ENCODE data around the gene DCAF11.

DCAF11 gene

GRCh38 chr14:24081739-24082211, 32.8 kb upstream of the DCAF11 start:
- Histone ChIP-seq H3K4me3 (ENCODE audit: low read length) (peak overlapping the region; percentile 78; the same call in 1 of the 2 replicates), H3K36me3 (ENCODE audit: insufficient read depth, low read depth, low read length) (no peaks in the 10 kb centered on the region), H3K27ac (ENCODE audit: low read length) (no peak overlapping the region), H3K27me3 (ENCODE audit: insufficient read depth, low read length) (peaks cover 44% of the 10 kb centered on the region), H3K9me3 (ENCODE audit: insufficient read depth, low read depth, low read length) (no peaks in the 10 kb centered on the region), H3K9ac (ENCODE audit: low read depth, low read length) (peak overlapping the region; percentile 63; the same call in 1 of the 2 replicates), H3K4me1 (ENCODE audit: insufficient read depth, low read length) (peaks cover 14% of the 10 kb centered on the region; the same call in 1 of the 2 replicates)

DNA sequence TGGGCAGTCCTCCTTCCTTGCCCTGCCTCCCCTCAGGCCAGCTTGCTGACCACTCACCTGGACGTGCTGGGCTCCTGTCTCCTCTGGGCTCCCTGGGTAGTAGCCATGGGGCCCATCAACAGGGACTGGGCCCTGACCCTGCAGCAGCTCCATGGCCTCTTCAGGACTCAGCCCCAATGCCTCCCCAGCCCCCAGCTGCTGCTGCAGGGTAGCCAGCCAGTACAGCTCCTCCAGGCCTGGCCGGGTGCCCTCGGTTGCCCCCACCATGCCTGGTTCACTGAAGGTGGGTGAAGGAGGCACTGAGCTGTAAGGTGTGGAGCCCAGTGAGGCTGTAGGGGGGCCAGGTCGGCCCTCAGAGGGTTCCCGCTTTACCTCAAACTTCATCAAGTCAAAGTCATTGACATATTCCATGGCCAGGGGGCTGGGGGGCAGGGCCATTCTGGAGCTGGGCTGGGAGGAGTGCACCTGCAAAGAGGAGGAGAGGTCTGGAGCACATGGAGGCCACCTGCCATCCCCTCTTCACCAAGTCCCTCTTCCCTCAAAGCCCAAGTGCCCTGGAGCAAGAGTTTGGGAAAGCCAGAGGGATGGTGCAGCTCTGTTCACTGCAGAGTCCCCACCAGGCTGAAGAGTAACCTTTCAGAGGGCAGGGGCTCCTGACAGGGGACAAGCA, 32.0 kb upstream of the DCAF11 start:
- Histone ChIP-seq H3K27me3 (ENCODE audit: insufficient read depth, low read length) (peaks cover 44% of the 10 kb centered on the region), H3K4me3 (ENCODE audit: low read length) (no peak overlapping the region), H3K27ac (ENCODE audit: low read length) (no peak overlapping the region), H3K9ac (ENCODE audit: low read depth, low read length) (no peak overlapping the region; the same call in 1 of the 2 replicates), H3K9me3 (ENCODE audit: insufficient read depth, low read depth, low read length) (no peaks in the 10 kb centered on the region), H3K36me3 (ENCODE audit: insufficient read depth, low read depth, low read length) (no peaks in the 10 kb centered on the region), H3K4me1 (ENCODE audit: insufficient read depth, low read length) (peaks cover 14% of the 10 kb centered on the region; the same call in 1 of the 2 replicates)

DNA sequence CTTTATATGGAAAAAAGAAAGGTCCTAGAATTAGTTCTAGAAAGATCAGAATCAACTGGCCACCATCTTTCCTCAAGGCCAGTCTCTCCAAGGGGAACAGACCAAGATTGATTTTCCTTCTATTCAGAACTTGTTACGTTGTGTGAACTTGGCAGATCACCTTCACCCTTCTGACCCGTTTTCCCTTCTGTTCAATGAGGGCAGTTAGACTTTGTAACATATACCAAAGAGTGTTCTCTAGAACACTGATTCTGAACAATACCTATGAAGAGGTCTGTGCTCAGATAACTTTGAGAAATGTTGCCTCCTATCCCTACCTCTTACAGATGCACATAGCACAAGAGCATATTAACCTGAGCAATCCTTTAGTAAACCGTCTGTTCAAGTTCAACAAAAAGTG, 31.1 kb upstream of the DCAF11 start:
- Histone ChIP-seq H3K36me3 (ENCODE audit: insufficient read depth, low read depth, low read length) (no peaks in the 10 kb centered on the region), H3K27me3 (ENCODE audit: insufficient read depth, low read length) (peaks cover 44% of the 10 kb centered on the region), H3K4me1 (ENCODE audit: insufficient read depth, low read length) (peaks cover 14% of the 10 kb centered on the region; the same call in 1 of the 2 replicates)

DNA sequence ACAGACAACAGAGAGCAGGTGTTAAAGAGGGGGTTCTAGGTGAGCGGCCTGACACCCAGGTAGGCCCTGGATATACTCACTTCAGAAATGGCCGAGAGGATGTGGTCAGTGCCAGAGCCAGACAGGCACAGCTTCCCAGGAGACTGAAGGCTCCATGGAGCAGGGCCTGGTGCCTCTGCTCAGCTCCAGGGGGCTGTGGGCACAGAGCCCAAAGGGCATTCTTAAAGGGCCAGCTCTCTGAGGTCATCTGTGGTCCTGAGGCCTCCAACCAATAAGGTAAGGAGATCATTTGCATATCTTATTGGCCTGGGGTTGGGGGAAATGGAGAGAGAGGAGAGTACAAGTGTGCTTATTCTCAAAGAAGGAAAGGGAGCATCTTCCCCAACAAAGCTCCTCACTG, 30.1 kb upstream of the DCAF11 start:
- no peak overlapping the region for H3K9ac ChIP-seq (ENCODE audit: low read depth, low read length)
- H3K27me3 ChIP-seq (ENCODE audit: insufficient read depth, low read length): peaks cover 44% of the 10 kb centered on the region
- H3K27ac ChIP-seq (ENCODE audit: low read length): no peak overlapping the region
- H3K36me3 ChIP-seq (ENCODE audit: insufficient read depth, low read depth, low read length): no peaks in the 10 kb centered on the region
- no peaks in the 10 kb centered on the region for H3K9me3 ChIP-seq (ENCODE audit: insufficient read depth, low read depth, low read length)
- H3K4me1 ChIP-seq (ENCODE audit: insufficient read depth, low read length): peaks cover 14% of the 10 kb centered on the region; the same call in 1 of the 2 replicates
- no peak overlapping the region for H3K4me3 ChIP-seq (ENCODE audit: low read length)

More for the DNA sequence above, 31.1 kb upstream of the DCAF11 start:
- H3K9ac ChIP-seq (ENCODE audit: low read depth, low read length): no peak overlapping the region
- no peaks in the 10 kb centered on the region for H3K9me3 ChIP-seq (ENCODE audit: insufficient read depth, low read depth, low read length)
- no peak overlapping the region for H3K4me3 ChIP-seq (ENCODE audit: low read length)
- H3K27ac ChIP-seq (ENCODE audit: low read length): no peak overlapping the region

- H3K27ac ChIP-seq (ENCODE audit: low read length): no peak overlapping the region
- no peak overlapping the region for H3K9ac ChIP-seq (ENCODE audit: low read depth, low read length)
- H3K9me3 ChIP-seq (ENCODE audit: insufficient read depth, low read depth, low read length): no peaks in the 10 kb centered on the region
- peaks cover 9% of the 10 kb centered on the region; the same call in 1 of the 2 replicates for H3K4me1 ChIP-seq (ENCODE audit: insufficient read depth, low read length)
- H3K27me3 ChIP-seq (ENCODE audit: insufficient read depth, low read length): peaks cover 37% of the 10 kb centered on the region
- H3K4me3 ChIP-seq (ENCODE audit: low read length): no peak overlapping the region
- H3K36me3 ChIP-seq (ENCODE audit: insufficient read depth, low read depth, low read length): no peaks in the 10 kb centered on the region
Observed at GRCh38 chr14:24085215-24085614, 29.4 kb upstream of the DCAF11 start.

DNA sequence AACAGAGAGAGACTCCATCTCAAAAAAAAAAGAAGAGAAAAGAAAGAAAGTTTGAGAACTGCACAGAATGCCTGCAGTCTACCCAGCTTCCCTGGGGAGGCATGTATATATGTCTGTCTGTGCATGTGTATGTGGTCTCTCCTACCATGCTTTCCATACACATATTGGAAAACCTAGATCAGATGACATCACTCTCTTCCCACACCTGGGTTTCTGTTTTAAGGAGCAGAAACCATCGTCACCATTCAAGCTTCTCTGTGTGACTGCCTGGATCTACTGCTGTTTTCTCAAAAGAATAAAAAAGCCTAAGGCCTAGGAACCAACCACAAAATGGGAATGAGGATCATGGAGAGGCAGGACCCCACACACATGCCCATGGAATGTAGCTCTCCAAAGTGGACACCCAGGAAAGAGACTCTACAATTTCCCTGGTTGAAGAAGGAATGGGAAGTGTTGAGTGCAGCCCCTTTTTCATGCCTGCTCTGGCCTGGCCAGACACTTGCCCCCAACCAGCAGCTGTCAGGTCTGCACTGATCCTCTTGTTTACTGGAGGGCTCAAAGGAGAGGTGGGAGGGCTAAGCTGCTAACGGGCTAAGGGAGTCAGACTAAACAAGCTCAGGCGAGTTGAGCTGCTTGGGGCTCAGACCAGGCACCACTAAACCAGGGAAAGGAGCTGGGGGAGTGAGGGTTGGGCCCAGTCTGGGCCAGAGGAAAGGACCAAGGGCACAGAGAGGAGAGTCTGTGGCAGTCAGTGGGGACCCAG, 28.2 kb upstream of the DCAF11 start:
- Histone ChIP-seq H3K27ac (ENCODE audit: low read length) (no peak overlapping the region), H3K36me3 (ENCODE audit: insufficient read depth, low read depth, low read length) (no peaks in the 10 kb centered on the region), H3K9me3 (ENCODE audit: insufficient read depth, low read depth, low read length) (no peaks in the 10 kb centered on the region)

GRCh38 chr14:24087004-24087403, 27.6 kb upstream of the DCAF11 start:
- H3K4me3 ChIP-seq (ENCODE audit: low read length): no peak overlapping the region
- peaks cover 22% of the 10 kb centered on the region for H3K27me3 ChIP-seq (ENCODE audit: insufficient read depth, low read length)
- H3K4me1 ChIP-seq (ENCODE audit: insufficient read depth, low read length): peaks cover 2% of the 10 kb centered on the region; the same call in 1 of the 2 replicates
- H3K9me3 ChIP-seq (ENCODE audit: insufficient read depth, low read depth, low read length): no peaks in the 10 kb centered on the region
- H3K36me3 ChIP-seq (ENCODE audit: insufficient read depth, low read depth, low read length): no peaks in the 10 kb centered on the region
- H3K9ac ChIP-seq (ENCODE audit: low read depth, low read length): no peak overlapping the region
- H3K27ac ChIP-seq (ENCODE audit: low read length): no peak overlapping the region

More for the DNA sequence above, 28.2 kb upstream of the DCAF11 start:
- H3K27me3 ChIP-seq (ENCODE audit: insufficient read depth, low read length): peaks cover 27% of the 10 kb centered on the region
- H3K9ac ChIP-seq (ENCODE audit: low read depth, low read length): no peak overlapping the region
- no peak overlapping the region for H3K4me3 ChIP-seq (ENCODE audit: low read length)
- peaks cover 3% of the 10 kb centered on the region; the same call in 1 of the 2 replicates for H3K4me1 ChIP-seq (ENCODE audit: insufficient read depth, low read length)

GRCh38 chr14:24088095-24088494, 26.5 kb upstream of the DCAF11 start:
- no peaks in the 10 kb centered on the region for H3K36me3 ChIP-seq (ENCODE audit: insufficient read depth, low read depth, low read length)
- H3K27me3 ChIP-seq (ENCODE audit: insufficient read depth, low read length): peaks cover 19% of the 10 kb centered on the region
- no peaks in the 10 kb centered on the region; the same call in 1 of the 2 replicates for H3K4me1 ChIP-seq (ENCODE audit: insufficient read depth, low read length)
- H3K9me3 ChIP-seq (ENCODE audit: insufficient read depth, low read depth, low read length): no peaks in the 10 kb centered on the region
- no peak overlapping the region for H3K4me3 ChIP-seq (ENCODE audit: low read length)
- no peak overlapping the region for H3K9ac ChIP-seq (ENCODE audit: low read depth, low read length)
- no peak overlapping the region for H3K27ac ChIP-seq (ENCODE audit: low read length)

GRCh38 chr14:24089890-24090289, 24.7 kb upstream of the DCAF11 start:
- Histone ChIP-seq H3K4me3 (ENCODE audit: low read length) (no peak overlapping the region), H3K36me3 (ENCODE audit: insufficient read depth, low read depth, low read length) (no peaks in the 10 kb centered on the region), H3K9me3 (ENCODE audit: insufficient read depth, low read depth, low read length) (no peaks in the 10 kb centered on the region), H3K9ac (ENCODE audit: low read depth, low read length) (no peak overlapping the region), H3K4me1 (ENCODE audit: insufficient read depth, low read length) (peaks cover 3% of the 10 kb centered on the region; the same call in 1 of the 2 replicates), H3K27ac (ENCODE audit: low read length) (no peak overlapping the region), H3K27me3 (ENCODE audit: insufficient read depth, low read length) (peaks cover 8% of the 10 kb centered on the region)

DNA sequence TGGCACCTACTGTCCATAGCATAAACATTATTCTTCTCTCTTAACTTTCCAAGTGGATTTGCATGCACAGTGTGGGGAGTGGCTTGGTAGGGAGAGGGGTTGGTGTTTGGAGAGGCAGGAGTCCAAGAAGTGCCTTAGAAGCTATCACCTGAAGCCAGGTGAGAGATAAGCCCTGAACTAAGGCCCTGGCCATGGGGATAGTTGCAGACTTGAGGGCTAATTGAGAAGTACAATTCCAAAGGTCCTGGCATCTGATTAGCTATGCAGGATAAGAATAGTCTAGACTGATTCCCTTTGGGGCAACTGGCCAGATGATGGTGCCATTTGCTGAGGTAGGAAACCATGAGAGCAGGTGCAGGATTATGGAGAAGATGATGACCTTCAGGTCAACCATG, 22.5 kb upstream of the DCAF11 start:
- Histone ChIP-seq H3K27ac (ENCODE audit: low read length) (no peak overlapping the region), H3K36me3 (ENCODE audit: insufficient read depth, low read depth, low read length) (peaks cover 7% of the 10 kb centered on the region), H3K4me1 (ENCODE audit: insufficient read depth, low read length) (peaks cover 8% of the 10 kb centered on the region; the same call in 1 of the 2 replicates), H3K9me3 (ENCODE audit: insufficient read depth, low read depth, low read length) (no peaks in the 10 kb centered on the region), H3K9ac (ENCODE audit: low read depth, low read length) (no peak overlapping the region), H3K4me3 (ENCODE audit: low read length) (no peak overlapping the region), H3K27me3 (ENCODE audit: insufficient read depth, low read length) (peaks cover 8% of the 10 kb centered on the region)

DNA sequence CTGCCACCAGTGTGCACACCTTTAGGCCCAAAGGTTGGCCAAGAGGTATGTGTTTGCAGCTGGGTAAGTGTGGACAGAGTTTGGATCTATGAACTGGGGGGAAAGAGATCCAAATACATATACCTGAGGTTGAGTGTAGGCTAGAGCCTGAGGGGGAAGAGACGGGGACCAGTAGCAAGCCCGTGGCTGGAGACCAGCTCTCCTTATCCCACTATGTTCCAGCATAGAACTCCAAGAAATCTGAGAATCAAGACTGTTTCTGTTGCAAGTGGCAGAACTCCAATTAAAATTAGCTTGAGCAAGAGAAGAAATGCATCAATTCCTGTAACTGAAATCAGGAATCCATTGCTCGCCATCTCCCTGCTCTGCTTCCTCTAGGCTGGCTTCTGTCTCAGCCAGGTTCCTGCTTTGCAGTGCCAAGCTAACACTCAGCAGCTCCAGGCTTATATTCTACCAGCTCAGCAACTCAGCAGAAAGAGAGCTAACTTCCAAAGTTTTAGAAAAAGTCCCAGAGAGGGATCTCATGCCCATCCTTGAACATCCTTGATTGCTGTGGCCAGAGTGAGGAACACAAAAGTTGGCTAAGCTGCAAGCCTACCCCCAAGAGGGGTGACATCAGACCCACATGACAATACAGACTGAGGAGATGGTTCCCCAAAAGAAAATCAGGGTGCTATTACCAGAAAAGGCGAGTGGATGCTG, 21.9 kb upstream of the DCAF11 start:
- peak overlapping the region; percentile 87; the same call in 1 of the 2 replicates for H3K9ac ChIP-seq (ENCODE audit: low read depth, low read length)
- peaks cover 8% of the 10 kb centered on the region for H3K36me3 ChIP-seq (ENCODE audit: insufficient read depth, low read depth, low read length)
- peaks cover 8% of the 10 kb centered on the region; the same call in 1 of the 2 replicates for H3K4me1 ChIP-seq (ENCODE audit: insufficient read depth, low read length)
- H3K27me3 ChIP-seq (ENCODE audit: insufficient read depth, low read length): peaks cover 8% of the 10 kb centered on the region
- no peak overlapping the region for H3K4me3 ChIP-seq (ENCODE audit: low read length)
- no peak overlapping the region for H3K27ac ChIP-seq (ENCODE audit: low read length)
- no peaks in the 10 kb centered on the region for H3K9me3 ChIP-seq (ENCODE audit: insufficient read depth, low read depth, low read length)
